A549 (cell line): ENCODE measurements around the gene TES. TPM values are rescaled to one million over a fixed set of nuclear protein-coding genes. Genes with fewer than 3 reads are reported as not detected.

Experiments used
- ATAC-seq, 2 experiments: fragments of 200-7000 bp in 1 of 2; fragments of >200 bp in 1 of 2; cut with Nextera tagmentation in 1 of 2; cut with Tn5 transposase in 1 of 2; 3 replicates each; pipeline versions ENCODE4 v1.8.0 to v1.9.1; 2018 to 2020; ENCODE audit warnings: mild to moderate bottlenecking in 1 of 2, moderate library complexity in 1 of 2
- CTCF ChIA-PET: fragments of 300-600 bp; sonication (Branson Sonifier 250); formaldehyde crosslinking; extraction: SDS; loops from one replicate; lab custom pipeline; 2021; ENCODE audit warnings: antibody characterized with exemption, inconsistent platforms; lab: Yijun Ruan, JAX
- POLR2A ChIA-PET: fragments of 350-600 bp; formaldehyde crosslinking; extraction: SDS; loops from one replicate; lab custom pipeline; 2021; ENCODE audit warnings: antibody characterized with exemption, inconsistent platforms; lab: Yijun Ruan, JAX
- DNase-seq, 2 experiments: peaks; one replicate each; pipeline versions ENCODE4 v3.0.0 to v3.0.0-alpha.2; 2011 to 2016; ENCODE audit warnings: low read depth in 1 of 2, low spot score in 1 of 2
- FAIRE-seq: peaks from 2 replicates; lab custom pipeline; 2011; peaks lifted over from hg19 to GRCh38; lab: Jason Lieb, UNC
- H3K27ac ChIP-seq, 2 experiments: fragments of >200 bp; sonication (Bioruptor Twin); formaldehyde crosslinking; 3 replicates each; pipeline ENCODE4 v1.5.1; 2016 to 2017
- H3K4me1 ChIP-seq: fragments of >200 bp; sonication (Bioruptor Twin); formaldehyde crosslinking; 3 replicates; pipeline ENCODE4 v1.6.1; 2016
- H3K4me2 ChIP-seq: fragments of >200 bp; sonication (Bioruptor Twin); formaldehyde crosslinking; 3 replicates; pipeline ENCODE4 v1.6.1; 2016
- H3K4me3 ChIP-seq: fragments of >200 bp; sonication (Bioruptor Twin); formaldehyde crosslinking; 3 replicates; pipeline ENCODE4 v1.5.1; 2016
- H3K9me3 ChIP-seq: fragments of >200 bp; sonication (Bioruptor Twin); formaldehyde crosslinking; 3 replicates; pipeline ENCODE4 v1.6.1; 2016
- ATOH8 ChIP-seq: fragments of 250-450 bp; sonication (Bioruptor Pico); IDR thresholded peaks from 2 replicates; pipeline ENCODE4 v1.5.0; 2020; ENCODE audit warnings: low read depth, mild to moderate bottlenecking, moderate library complexity
- BCL3 ChIP-seq: fragments of >200 bp; sonication (Bioruptor Twin); formaldehyde crosslinking; IDR thresholded peaks from 3 replicates; pipeline ENCODE4 v1.6.1; 2016
- CBX8 ChIP-seq: fragments of 200-600 bp; sonication (generic); IDR thresholded peaks from 2 replicates; pipeline ENCODE4 v1.6.1; 2016
- CEBPB ChIP-seq, 2 experiments: fragments of >200 bp in 1 of 2; sonication (Bioruptor Twin) in 1 of 2; formaldehyde crosslinking in 1 of 2; IDR thresholded peaks; 2 replicates each; pipeline ENCODE4 v1.6.1; 2012 to 2016
- CHD2 ChIP-seq: fragments of 150-350 bp; IDR thresholded peaks from 2 replicates; pipeline ENCODE4 v1.6.1; 2014; ENCODE audit warnings: low read length; ENCODE audit not compliant: partially characterized antibody
- CTCF ChIP-seq: fragments of >200 bp; sonication (Bioruptor Twin); formaldehyde crosslinking; IDR thresholded peaks from 3 replicates; pipeline ENCODE4 v1.5.1; 2016
- E2F6 ChIP-seq: IDR thresholded peaks from 2 replicates; pipeline ENCODE4 v1.6.1; 2012; ENCODE audit warnings: low read depth, borderline replicate concordance
- EHMT2 ChIP-seq: fragments of 200-600 bp; sonication (generic); IDR thresholded peaks from 2 replicates; pipeline ENCODE4 v1.6.1; 2016; ENCODE audit warnings: antibody characterized with exemption, low read depth, mild to moderate bottlenecking, moderate library complexity
- EP300 ChIP-seq, 2 experiments: fragments of >200 bp; sonication (Bioruptor Twin); formaldehyde crosslinking; IDR thresholded peaks; 2 replicates in 1 of 2; 3 replicates in 1 of 2; pipeline ENCODE4 v1.6.1; 2016 to 2017
- FOSL2 ChIP-seq, 2 experiments: fragments of 450-650 bp in 1 of 2; fragments of >200 bp in 1 of 2; sonication (Bioruptor Twin) in 1 of 2; formaldehyde crosslinking; IDR thresholded peaks; 2 replicates each; pipeline versions ENCODE4 v1.5.0 to v1.6.1; 2016 to 2020; ENCODE audit warnings: mild to moderate bottlenecking in 1 of 2, moderate library complexity in 1 of 2
- GATA3 ChIP-seq: IDR thresholded peaks from 2 replicates; pipeline ENCODE4 v1.6.1; 2012; ENCODE audit warnings: borderline replicate concordance
- HDAC2 ChIP-seq: fragments of 200-600 bp; sonication (generic); IDR thresholded peaks from 2 replicates; pipeline ENCODE4 v1.6.1; 2016
- HES2 ChIP-seq: fragments of >200 bp; sonication (Bioruptor Twin); formaldehyde crosslinking; IDR thresholded peaks from 2 replicates; pipeline ENCODE4 v1.6.1; 2016
- HOXB13 ChIP-seq: fragments of 250-450 bp; sonication (Bioruptor Pico); IDR thresholded peaks from 2 replicates; pipeline ENCODE4 v1.5.0; 2020; ENCODE audit warnings: low read depth, mild to moderate bottlenecking, moderate library complexity
- HOXB5 ChIP-seq: fragments of 250-450 bp; sonication (Bioruptor Pico); IDR thresholded peaks from 2 replicates; pipeline ENCODE4 v1.5.0; 2020; ENCODE audit warnings: mild to moderate bottlenecking, moderate library complexity
- JUN ChIP-seq, 2 experiments: fragments of >200 bp; sonication (Bioruptor Twin); formaldehyde crosslinking; IDR thresholded peaks; 2 replicates in 1 of 2; 3 replicates in 1 of 2; pipeline ENCODE4 v1.6.1; 2016 to 2017
- JUNB ChIP-seq: fragments of >200 bp; sonication (Bioruptor Twin); formaldehyde crosslinking; IDR thresholded peaks from 2 replicates; pipeline ENCODE4 v1.6.1; 2016
- MAX ChIP-seq: IDR thresholded peaks from 2 replicates; pipeline ENCODE4 v1.6.1; 2012
- MAZ ChIP-seq: fragments of 150-350 bp; IDR thresholded peaks from 2 replicates; pipeline ENCODE4 v1.6.1; 2014; ENCODE audit warnings: antibody characterized with exemption, low read depth, low read length, borderline replicate concordance
- MYC ChIP-seq: IDR thresholded peaks from 2 replicates; pipeline ENCODE4 v1.6.1; 2012; ENCODE audit warnings: mild to moderate bottlenecking, inconsistent platforms, low read length, improper control_type of control experiment, borderline replicate concordance
- NPAS2 ChIP-seq: fragments of 250-450 bp; sonication (Bioruptor Pico); IDR thresholded peaks from 2 replicates; pipeline ENCODE4 v1.8.0; 2022; ENCODE audit warnings: mild to moderate bottlenecking, moderate library complexity, borderline replicate concordance
- NR3C1 ChIP-seq: fragments of >200 bp; sonication (Bioruptor Twin); formaldehyde crosslinking; IDR thresholded peaks from 3 replicates; pipeline ENCODE4 v1.6.1; 2017
- PBX3 ChIP-seq: IDR thresholded peaks from 2 replicates; pipeline ENCODE4 v1.6.1; 2012
- PHF8 ChIP-seq: fragments of 200-600 bp; sonication (generic); IDR thresholded peaks from 2 replicates; pipeline ENCODE4 v1.6.1; 2016; ENCODE audit warnings: low read depth, mild to moderate bottlenecking, antibody characterized with exemption, moderate library complexity, borderline replicate concordance
- POLR2A ChIP-seq: IDR thresholded peaks from 2 replicates; pipeline ENCODE4 v1.6.1; 2012; ENCODE audit warnings: mild to moderate bottlenecking, low read length
- POLR2AphosphoS2 ChIP-seq: conservative IDR thresholded peaks from 2 replicates; pipeline ENCODE4 v1.6.1; 2012; ENCODE audit warnings: low read length, improper control_type of control experiment, inconsistent platforms
- RARB ChIP-seq: fragments of 250-450 bp; sonication (Bioruptor Pico); IDR thresholded peaks from 2 replicates; pipeline ENCODE4 v1.8.0; 2021; ENCODE audit warnings: mild to moderate bottlenecking, moderate library complexity
- RCOR1 ChIP-seq: fragments of 150-350 bp; IDR thresholded peaks from 2 replicates; pipeline ENCODE4 v1.6.1; 2014; ENCODE audit warnings: antibody characterized with exemption, low read length, low read depth
- RFX5 ChIP-seq: fragments of 450-650 bp; IDR thresholded peaks from 2 replicates; pipeline ENCODE4 v1.7.1; 2014; ENCODE audit warnings: antibody characterized with exemption, mild to moderate bottlenecking, moderate library complexity
- RNF2 ChIP-seq: fragments of 200-600 bp; sonication (generic); IDR thresholded peaks from 2 replicates; pipeline ENCODE4 v1.6.1; 2016; ENCODE audit warnings: low read depth, mild to moderate bottlenecking, antibody characterized with exemption, moderate library complexity, borderline replicate concordance
- SMC3 ChIP-seq: fragments of >200 bp; sonication (Bioruptor Twin); formaldehyde crosslinking; IDR thresholded peaks from 3 replicates; pipeline ENCODE4 v1.6.1; 2018; ENCODE audit warnings: inconsistent platforms
- TP53 ChIP-seq: fragments of 250-450 bp; sonication (Bioruptor Pico); IDR thresholded peaks from 2 replicates; pipeline ENCODE4 v1.5.0; 2021; ENCODE audit warnings: mild to moderate bottlenecking, moderate library complexity
- ZFP36 ChIP-seq: fragments of 450-650 bp; IDR thresholded peaks from 2 replicates; pipeline ENCODE4 v1.6.1; 2014; ENCODE audit warnings: borderline replicate concordance; ENCODE audit not compliant: partially characterized antibody
- ZNF302 ChIP-seq: fragments of 250-450 bp; sonication (Bioruptor Pico); IDR thresholded peaks from 2 replicates; pipeline ENCODE4 v1.9.0; 2021; ENCODE audit warnings: inconsistent platforms, mild to moderate bottlenecking, moderate library complexity
- ZSCAN20 ChIP-seq: fragments of 250-450 bp; sonication (Bioruptor Pico); IDR thresholded peaks from 2 replicates; pipeline ENCODE4 v1.8.0; 2022; ENCODE audit warnings: mild to moderate bottlenecking, moderate library complexity
- WGBS: methylation state at CpG from one replicate; pipeline ENCODE4 v1.1.6; 2017; ENCODE audit errors: missing lambda C conversion rate; 5-methylcytosine and 5-hydroxymethylcytosine counted together
- polyA minus RNA-seq: library from RNA; depleted of rRNA, polyadenylated mRNA; stranded (reverse); fragments of >200 nt; gene quantifications from 2 replicates; pipeline ENCODE4 v1.2.3, GENCODE V29; 2011; rRNA and poly(A)+ RNA removed
- polyA plus RNA-seq, 4 experiments: library from polyadenylated mRNA; depleted of rRNA in 3 of 4; stranded (reverse); fragments of >200 nt; fragmentation: RNase III in 1 of 4; extraction: RNeasy Plus Mini Kit Qiagen cat#74134 plus additional on column Dnase treatment in 1 of 4; gene quantifications; 2 replicates in 3 of 4; 3 replicates in 1 of 4; pipeline ENCODE4 v1.2.3, GENCODE V29; 2011 to 2017

The TES gene
- polyA plus RNA-seq (2011; rRNA removed) (127 and 134 TPM in 2 replicates), polyA plus RNA-seq (2017; fragmentation: RNase III; extraction: RNeasy Plus Mini Kit Qiagen cat#74134 plus additional on column Dnase treatment) (43.0 to 46.6 TPM (median 45.9 TPM) in 3 replicates), polyA minus RNA-seq (74.8 and 76.6 TPM in 2 replicates)
- 33.6 and 33.9 TPM in 2 replicates for polyA plus RNA-seq (2012; cell fraction: cytosol; rRNA removed)
- polyA plus RNA-seq (2012; cell fraction: nucleus; rRNA removed) = 45.5 and 65.3 TPM in 2 replicates

GRCh38 chr7:116210345-116211005 lies at the start of gene TES:
TES (plus strand) TSS chr7:116210539; CDS start chr7:116210708, 169 bp downstream.
- 2% methylated on average over 48 of the region's 83 CpGs for WGBS
- POLR2A ChIA-PET = interaction anchor here (0.7 to 1.9 kb wide), 12 partner anchors 9 to 785 kb away, joined by 3 to 9 read pairs (median 4); no protein-coding TSS in a partner anchor
- H3K27ac ChIP-seq = peak within 1 kb of the TSS; percentile 83 to 96
- CTCF ChIA-PET = interaction anchor here (0.7 to 6.3 kb wide), 11 partner anchors 9 to 316 kb away, joined by 3 to 41 read pairs (median 4); no protein-coding TSS in a partner anchor
- H3K4me1 ChIP-seq = peaks cover 28% of the 10 kb centered on the region
- peak within 1 kb of the TSS; percentile 84 for H3K4me2 ChIP-seq
- no peak for FAIRE-seq
- ATAC-seq = peak; percentile 93 to 95
- no peaks in the 10 kb centered on the region for H3K9me3 ChIP-seq
- peak; percentile 80 to 83 for DNase-seq
- TF ChIP-seq ZFP36 (no peak), RCOR1 (no peak), NPAS2 (no peak), CTCF (peak; percentile 27; the same call in 2 of the 3 replicates), ZSCAN20 (no peak), BCL3 (0 out of 3 replicates have a peak, but pooled peaks have one; percentile 20), PHF8 (peak; percentile 87; the same call in 1 of the 2 replicates), HOXB5 (CRISPR knock-in tag) (no peak; the same call in 1 of the 2 replicates), CEBPB (IDR thresholded peaks at IDR 0.05) (no peak), ATOH8 (no peak), HES2 (no peak), NR3C1 (no peak), POLR2AphosphoS2 (no peak; the same call in 1 of the 2 replicates), MYC (no peak), CBX8 (no peak), HDAC2 (no peak), FOSL2 (IDR thresholded peaks at IDR 0.05) (no peak), FOSL2 (CRISPR knock-in tag; IDR thresholded peaks at IDR 0.05) (no peak; the same call in 1 of the 2 replicates), RFX5 (peak; percentile 63; the same call in 1 of the 2 replicates), EP300 (IDR thresholded peaks at IDR 0.05) (no peak), HOXB13 (CRISPR knock-in tag) (no peak), POLR2A (peak; percentile 27; the same call in 1 of the 2 replicates), MAX (peak; percentile 56), TP53 (CRISPR knock-in tag) (no peak), PBX3 (0 out of 2 replicates have a peak, but pooled peaks have one; percentile 11), RNF2 (no peak), EHMT2 (no peak), ZNF302 (no peak), MAZ (no peak), CHD2 (no peak), E2F6 (peak; percentile 83), SMC3 (0 out of 3 replicates have a peak, but pooled peaks have one; percentile 8), JUNB (no peak), GATA3 (0 out of 2 replicates have a peak, but pooled peaks have one; percentile 19), JUN (IDR thresholded peaks at IDR 0.05) (peak; percentile 38 to 68; a peak in 3 of 5 replicates), RARB (CRISPR knock-in tag) (no peak)
- TF ChIP-seq, all 56 proteins: peak for 11
- H3K4me3 ChIP-seq = peak within 1 kb of the TSS; percentile 89
